Uterus (tissue), 4 donors: Measurements from ENCODE around the gene CKB. TPM values are rescaled to one million over a fixed set of nuclear protein-coding genes. Genes with fewer than 3 reads are reported as not detected.

ENCODE experiments used
- DNase-seq, 2 donors: peaks; one replicate each; pipeline ENCODE4 v3.0.0-alpha.2; 2019 to 2020
- H3K27ac ChIP-seq, 2 donors: fragments of 200-600 bp; sonication (generic); 1 replicate in 1 of 2; 2 replicates in 1 of 2; pipeline ENCODE4 v1.5.1; 2016 to 2018
- H3K27me3 ChIP-seq, 2 donors: fragments of 200-600 bp; sonication (generic); one replicate each; pipeline ENCODE4 v1.5.1; 2018 to 2019; ENCODE audit warnings: control low read depth in 1 of 2
- H3K36me3 ChIP-seq, 2 donors: fragments of 200-600 bp; sonication (generic); one replicate each; pipeline ENCODE4 v1.5.1; 2019; ENCODE audit warnings: control low read depth in 1 of 2
- H3K4me1 ChIP-seq, 2 donors: fragments of 200-600 bp; sonication (generic); one replicate each; pipeline ENCODE4 v1.5.1; 2018 to 2019; ENCODE audit warnings: control low read depth in 1 of 2
- H3K4me3 ChIP-seq, 2 donors: fragments of 200-600 bp; sonication (generic); 1 replicate in 1 of 2; 2 replicates in 1 of 2; pipeline ENCODE4 v1.5.1; 2018 to 2019; ENCODE audit warnings: mild to moderate bottlenecking in 1 of 2
- H3K9me3 ChIP-seq, 2 donors: fragments of 200-600 bp; sonication (generic); one replicate each; pipeline ENCODE4 v1.5.1; 2019; ENCODE audit warnings: control low read depth in 1 of 2
- POLR2A ChIP-seq, 2 donors: fragments of 450-650 bp; IDR thresholded peaks; one replicate each; pipeline ENCODE4 v1.6.1; 2016; ENCODE audit warnings: antibody characterized with exemption in 2 of 2, mild to moderate bottlenecking in 1 of 2, moderate library complexity in 1 of 2
- intact Hi-C: fragments of 100-400 bp; cut with DNase I; formaldehyde crosslinking; loops from one replicate; pipeline ENCODE4 v1.15.1; 2023; ENCODE audit warnings: low total_unique reads
- small RNA-seq: library from RNA; depleted of rRNA; stranded (forward); fragments of <200 nt; gene quantifications from one replicate; pipeline ENCODE3, GENCODE V24; 2016
- total RNA-seq, 4 donors: library from RNA; depleted of rRNA in 3 of 4; stranded (reverse); fragments of >200 nt in 3 of 4; gene quantifications; one replicate each; pipeline versions ENCODE4 v1.1.0 to v1.2.4, GENCODE V29; 2014 to 2023
- TF ChIP-seq, protein P1 (sequence below), 4 experiments: fragments of 200-600 bp in 2 of 4; fragments of 450-650 bp in 2 of 4; sonication (generic) in 2 of 4; IDR thresholded peaks; one replicate each; pipeline ENCODE4 v1.5.1; 2016 to 2019; ENCODE audit warnings: antibody characterized with exemption in 4 of 4, mild to moderate bottlenecking in 2 of 4, moderate library complexity in 1 of 4
- donor health status: DM: yes; HTN: yes; CAD: no.

The CKB gene
- total RNA-seq, 4 donors from 2014 or later, result 96.2 to 291 (median 218) TPM

DNA sequence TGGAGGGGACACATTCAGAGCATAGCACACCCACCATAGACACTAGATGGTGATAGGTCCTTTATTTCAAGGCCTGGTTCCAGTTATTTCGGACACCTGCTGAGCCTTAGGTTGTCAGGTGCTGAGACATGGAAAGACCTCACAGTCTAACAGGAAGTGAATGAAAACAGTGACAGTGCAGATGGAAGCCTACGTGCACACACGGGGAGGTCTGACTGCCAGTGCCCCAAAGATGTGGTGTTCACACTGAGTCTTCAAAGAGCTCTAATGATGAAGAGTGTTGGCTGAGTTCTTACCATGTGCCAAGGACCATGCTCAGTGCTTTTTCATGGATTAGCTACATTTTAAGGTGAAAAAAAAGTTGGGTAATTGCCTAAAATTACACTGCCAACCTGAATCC is 46.6 kb downstream of the CKB start:
- H3K36me3 ChIP-seq, result no peaks in the 10 kb centered on the region
- TF ChIP-seq, protein P1, sequence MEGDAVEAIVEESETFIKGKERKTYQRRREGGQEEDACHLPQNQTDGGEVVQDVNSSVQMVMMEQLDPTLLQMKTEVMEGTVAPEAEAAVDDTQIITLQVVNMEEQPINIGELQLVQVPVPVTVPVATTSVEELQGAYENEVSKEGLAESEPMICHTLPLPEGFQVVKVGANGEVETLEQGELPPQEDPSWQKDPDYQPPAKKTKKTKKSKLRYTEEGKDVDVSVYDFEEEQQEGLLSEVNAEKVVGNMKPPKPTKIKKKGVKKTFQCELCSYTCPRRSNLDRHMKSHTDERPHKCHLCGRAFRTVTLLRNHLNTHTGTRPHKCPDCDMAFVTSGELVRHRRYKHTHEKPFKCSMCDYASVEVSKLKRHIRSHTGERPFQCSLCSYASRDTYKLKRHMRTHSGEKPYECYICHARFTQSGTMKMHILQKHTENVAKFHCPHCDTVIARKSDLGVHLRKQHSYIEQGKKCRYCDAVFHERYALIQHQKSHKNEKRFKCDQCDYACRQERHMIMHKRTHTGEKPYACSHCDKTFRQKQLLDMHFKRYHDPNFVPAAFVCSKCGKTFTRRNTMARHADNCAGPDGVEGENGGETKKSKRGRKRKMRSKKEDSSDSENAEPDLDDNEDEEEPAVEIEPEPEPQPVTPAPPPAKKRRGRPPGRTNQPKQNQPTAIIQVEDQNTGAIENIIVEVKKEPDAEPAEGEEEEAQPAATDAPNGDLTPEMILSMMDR (IDR thresholded peaks at IDR 0.05), result no peak
- TF ChIP-seq POLR2A (IDR thresholded peaks at IDR 0.05), result no peak
- intact Hi-C loops, result no loop called here
- no peaks in the 10 kb centered on the region for H3K27me3 ChIP-seq
- DNase-seq, result no peak
- H3K4me1 ChIP-seq, result no peaks in the 10 kb centered on the region
- H3K27ac ChIP-seq, result no peak overlapping the region
- no peak overlapping the region for H3K4me3 ChIP-seq
- H3K9me3 ChIP-seq, result no peaks in the 10 kb centered on the region

DNA sequence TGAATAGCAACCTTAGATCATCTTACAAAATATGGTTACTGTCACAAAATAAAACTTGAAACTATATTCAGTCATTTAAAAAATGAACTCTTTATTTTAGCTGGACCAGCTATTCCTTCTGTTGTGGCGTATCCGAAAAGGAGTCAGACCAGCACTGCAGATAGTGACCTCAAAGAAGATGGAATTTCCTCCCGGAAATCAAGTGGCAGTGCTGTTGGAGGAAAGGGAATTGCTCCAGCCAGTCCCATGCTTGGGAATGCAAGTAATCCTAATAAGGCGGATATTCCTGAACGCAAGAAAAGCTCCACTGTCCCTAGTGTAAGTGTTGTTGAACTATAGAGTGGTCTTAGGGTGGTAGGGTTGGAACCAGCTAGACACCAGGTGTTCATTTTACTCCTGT is 47.7 kb downstream of the CKB start:
- intact Hi-C loops, result no loop called here
- H3K36me3 ChIP-seq, result no peaks in the 10 kb centered on the region
- no peaks in the 10 kb centered on the region for H3K9me3 ChIP-seq
- no peak for TF ChIP-seq POLR2A (IDR thresholded peaks at IDR 0.05)
- TF ChIP-seq, protein P1 (IDR thresholded peaks at IDR 0.05), result no peak
- H3K4me3 ChIP-seq, result no peak overlapping the region
- no peaks in the 10 kb centered on the region for H3K27me3 ChIP-seq
- H3K4me1 ChIP-seq, result no peaks in the 10 kb centered on the region
- no peak for DNase-seq
- no peak overlapping the region for H3K27ac ChIP-seq

DNA sequence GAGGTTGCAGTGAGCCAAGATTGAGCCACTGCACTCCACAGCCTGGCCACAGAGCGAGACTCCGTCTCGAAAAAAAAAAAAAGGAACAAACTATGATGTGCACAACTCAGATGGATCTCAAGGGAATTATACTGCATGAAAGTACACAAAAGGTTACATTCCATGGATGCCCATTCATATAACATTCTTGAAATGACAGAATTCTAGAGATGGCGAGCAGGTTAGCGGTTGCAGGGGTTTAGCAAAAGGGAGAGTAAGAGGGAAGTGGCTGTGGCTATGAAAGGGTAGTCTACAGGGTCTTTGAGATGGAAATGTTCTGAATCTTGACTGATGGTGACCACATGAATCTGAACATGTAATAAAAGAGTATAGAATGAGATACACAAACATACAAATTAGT is 49.7 kb downstream of the CKB start:
- TF ChIP-seq, protein P1 (IDR thresholded peaks at IDR 0.05), result no peak
- TF ChIP-seq POLR2A (IDR thresholded peaks at IDR 0.05), result no peak
- Histone ChIP-seq H3K4me1 (no peaks in the 10 kb centered on the region), H3K27me3 (no peaks in the 10 kb centered on the region), H3K27ac (no peak overlapping the region), H3K9me3 (no peaks in the 10 kb centered on the region), H3K36me3 (no peaks in the 10 kb centered on the region), H3K4me3 (no peak overlapping the region)
- intact Hi-C loops, result no loop called here
- no peak for DNase-seq

Small RNAs within 50 kb of the gene (small RNA-seq; reads per million reads assigned to genes)
- gene RNU4-68P (2.1 reads per million, percentile 76 among the genes with 10 or more reads in this experiment), gene RNU7-160P (not detected)

Other genes with a start within 250 kb of the CKB start
- 100 to 1,000 TPM in 2 of 4 donors, 10 to 100 TPM in 2; 66.5 to 159 (median 113) TPM for gene EIF5, start 188.6 kb downstream of the CKB start, total RNA-seq
- 100 to 1,000 TPM in 2 of 4 donors, 10 to 100 TPM in 2; 50.7 to 111 (median 89.1) TPM for gene MARK3, start 137.4 kb downstream of the CKB start, total RNA-seq
- 10 to 100 TPM in 2 of 4 donors, 1 to 10 TPM in 2; 3.6 to 26.5 (median 8.7) TPM for gene TRMT61A, start 6.4 kb upstream of the CKB start, total RNA-seq
- gene BAG5, start 39.8 kb upstream of the CKB start, total RNA-seq, result 10 to 100 TPM; 13.8 to 43.6 (median 33.1) TPM
- 10 to 100 TPM in 3 of 4 donors, not detected in 1; 26.9 to 51.5 (median 31.6) TPM for gene COA8, start 40.1 kb upstream of the CKB start, total RNA-seq
- gene KLC1, start 106.4 kb upstream of the CKB start, total RNA-seq, result 100 to 1,000 TPM; 130 to 459 (median 285) TPM
- 10 to 100 TPM in 1 of 4 donors, 1 to 10 TPM in 2, under 1 TPM in 1; 0.59 to 14.4 (median 5.2) TPM for gene XRCC3, start 192.6 kb upstream of the CKB start, total RNA-seq
- 100 to 1,000 TPM in 2 of 4 donors, 10 to 100 TPM in 2; 73.2 to 276 (median 103) TPM for gene ZFYVE21, start 193.0 kb upstream of the CKB start, total RNA-seq